Activated T-cell treated with anti-CD3 and anti-CD28 coated beads, Interleukin-2, amount 50 U/mL, for 48 hours (primary cell): ENCODE measurements around the gene PKP1.

Experiments
- DNase-seq, 2 experiments: peaks; one replicate each; pipeline ENCODE4 v3.0.0-alpha.2; 2020

Gene PKP1

GRCh38 chr1:201310251-201310985 is 27.1 kb downstream of the PKP1 start:
- DNase-seq = no peak

- no peak for DNase-seq
Observed at GRCh38 chr1:201310986-201311355, 27.7 kb downstream of the PKP1 start.

- DNase-seq = no peak
Observed at GRCh38 chr1:201311356-201312011, 28.2 kb downstream of the PKP1 start.

- DNase-seq = no peak
Observed at GRCh38 chr1:201312298-201312697, 29.0 kb downstream of the PKP1 start.

GRCh38 chr1:201313086-201313485 is 29.8 kb downstream of the PKP1 start:
- DNase-seq = no peak

- DNase-seq = no peak
Observed at GRCh38 chr1:201316556-201316955, 33.2 kb downstream of the PKP1 start.

- DNase-seq = no peak
Observed at GRCh38 chr1:201317551-201317950, 34.2 kb downstream of the PKP1 start.

GRCh38 chr1:201318504-201319340 is 35.4 kb downstream of the PKP1 start:
- no peak for DNase-seq

- no peak for DNase-seq
Observed at GRCh38 chr1:201319631-201320030, 36.3 kb downstream of the PKP1 start.

- DNase-seq = no peak
Observed at GRCh38 chr1:201320168-201320788, 37.0 kb downstream of the PKP1 start.

GRCh38 chr1:201321826-201322390 is 38.6 kb downstream of the PKP1 start:
- DNase-seq = no peak

GRCh38 chr1:201322653-201323510 is 39.6 kb downstream of the PKP1 start:
- no peak for DNase-seq

GRCh38 chr1:201324306-201324705 is 41.0 kb downstream of the PKP1 start:
- no peak for DNase-seq

GRCh38 chr1:201324821-201325677 is 41.7 kb downstream of the PKP1 start:
- no peak for DNase-seq

- no peak for DNase-seq
Observed at GRCh38 chr1:201325678-201326060, 42.4 kb downstream of the PKP1 start.

- DNase-seq = no peak
Observed at GRCh38 chr1:201326710-201327109, 43.4 kb downstream of the PKP1 start.

GRCh38 chr1:201327687-201328240 is 44.5 kb downstream of the PKP1 start:
- no peak for DNase-seq

GRCh38 chr1:201328576-201328975 is 45.3 kb downstream of the PKP1 start:
- no peak for DNase-seq

- no peak for DNase-seq
Observed at GRCh38 chr1:201329286-201329685, 46.0 kb downstream of the PKP1 start.

- no peak for DNase-seq
Observed at GRCh38 chr1:201329801-201330200, 46.5 kb downstream of the PKP1 start.

- DNase-seq = no peak
Observed at GRCh38 chr1:201330541-201330940, 47.2 kb downstream of the PKP1 start.
